Mesendoderm (in vitro differentiated cells): ENCODE measurements around the gene LRSAM1.

ENCODE experiments used
- DNase-seq: peaks from one replicate; pipeline ENCODE4 v3.0.0; 2013
- H2AK5ac ChIP-seq: 2 replicates; pipeline ENCODE4 v1.6.1; 2013; ENCODE audit warnings: low read length, inconsistent platforms
- H2BK120ac ChIP-seq: 2 replicates; pipeline ENCODE4 v1.6.1; 2013; ENCODE audit warnings: low read depth, mild to moderate bottlenecking, low read length, moderate library complexity, mixed read lengths
- H2BK15ac ChIP-seq: replicated peaks from 2 replicates; pipeline ENCODE4 v1.6.1; 2013; ENCODE audit warnings: low read depth, mild to moderate bottlenecking, moderate library complexity
- H2BK5ac ChIP-seq: 2 replicates; pipeline ENCODE4 v1.6.1; 2013; ENCODE audit warnings: low read length, inconsistent platforms
- H3K18ac ChIP-seq: 2 replicates; pipeline ENCODE4 v1.6.1; 2013; ENCODE audit warnings: mild to moderate bottlenecking, low read length, mixed read lengths
- H3K23ac ChIP-seq: one replicate; pipeline ENCODE4 v1.6.1; 2013; ENCODE audit warnings: low read length
- H3K27ac ChIP-seq: 2 replicates; pipeline ENCODE4 v1.5.1; 2013; ENCODE audit warnings: low read depth, mild to moderate bottlenecking, inconsistent platforms, low read length, moderate library complexity
- H3K27me3 ChIP-seq: 2 replicates; pipeline ENCODE4 v1.6.1; 2013; ENCODE audit warnings: low read length, control low read depth, mild to moderate bottlenecking, inconsistent platforms; ENCODE audit not compliant: insufficient read depth, poor library complexity
- H3K36me3 ChIP-seq: 2 replicates; pipeline ENCODE4 v1.6.1; 2013; ENCODE audit warnings: low read length, inconsistent platforms; ENCODE audit not compliant: control insufficient read depth, insufficient read depth
- H3K4ac ChIP-seq: one replicate; pipeline ENCODE4 v1.6.1; 2013; ENCODE audit warnings: low read depth, mild to moderate bottlenecking, low read length, moderate library complexity
- H3K4me1 ChIP-seq: 2 replicates; pipeline ENCODE4 v1.6.1; 2013; ENCODE audit warnings: low read depth, low read length, inconsistent platforms; ENCODE audit not compliant: control insufficient read depth
- H3K4me2 ChIP-seq: 2 replicates; pipeline ENCODE4 v1.6.1; 2013; ENCODE audit warnings: low read length
- H3K4me3 ChIP-seq: 2 replicates; pipeline ENCODE4 v1.5.1; 2013; ENCODE audit warnings: mild to moderate bottlenecking, low read length
- H3K56ac ChIP-seq: one replicate; pipeline ENCODE4 v1.6.1; 2013; ENCODE audit warnings: low read length
- H3K79me1 ChIP-seq: 2 replicates; pipeline ENCODE4 v1.6.1; 2013; ENCODE audit warnings: low read length, inconsistent platforms
- H3K79me2 ChIP-seq: 2 replicates; pipeline ENCODE4 v1.6.1; 2013; ENCODE audit warnings: mild to moderate bottlenecking, low read length; ENCODE audit not compliant: control insufficient read depth, insufficient read depth
- H3K9ac ChIP-seq: 2 replicates; pipeline ENCODE4 v1.6.1; 2013; ENCODE audit warnings: low read length, inconsistent platforms
- H4K5ac ChIP-seq: one replicate; pipeline ENCODE4 v1.6.1; 2013; ENCODE audit warnings: low read length
- H4K8ac ChIP-seq: one replicate; pipeline ENCODE4 v1.6.1; 2013; ENCODE audit warnings: low read depth, mild to moderate bottlenecking, control low read depth, low read length, moderate library complexity
- WGBS: extraction: QIAGEN DNeasy Blood & Tissue Kit; methylation state at CpG from one replicate; pipeline ENCODE4 v1.1.7; 2013; ENCODE audit warnings: low lambda C conversion rate, missing lambda C conversion rate; ENCODE audit not compliant: insufficient coverage; ENCODE audit errors: extremely low coverage; 5-methylcytosine and 5-hydroxymethylcytosine counted together

The LRSAM1 gene

GRCh38 chr9:127449332-127449966 is 1.9 kb upstream of the LRSAM1 start:
- H3K4me3 ChIP-seq, result peak overlapping the region; percentile 98
- H3K36me3 ChIP-seq, result peaks cover 29% of the 10 kb centered on the region
- H2BK120ac ChIP-seq, result no peak overlapping the region
- H3K56ac ChIP-seq, result peak overlapping the region; percentile 91
- peak; percentile 14 for DNase-seq
- peaks cover 3% of the 10 kb centered on the region for H3K4me1 ChIP-seq
- H4K5ac ChIP-seq, result no peak overlapping the region
- H3K9ac ChIP-seq, result peak overlapping the region; percentile 99
- H3K4me2 ChIP-seq, result peak overlapping the region; percentile 35
- H3K27me3 ChIP-seq, result no peaks in the 10 kb centered on the region
- H3K4ac ChIP-seq, result no peak overlapping the region
- peak overlapping the region; percentile 15 for H3K18ac ChIP-seq
- H2BK5ac ChIP-seq, result no peak overlapping the region
- H2BK15ac ChIP-seq, result no peak overlapping the region
- H3K23ac ChIP-seq, result no peak overlapping the region
- H3K27ac ChIP-seq, result peak overlapping the region; percentile 9
- H4K8ac ChIP-seq, result no peak overlapping the region
- no peak overlapping the region for H2AK5ac ChIP-seq
- WGBS, result no CpG with 5 or more reads among the region's 5 CpGs
- peaks cover 34% of the 10 kb centered on the region for H3K79me2 ChIP-seq
- peaks cover 9% of the 10 kb centered on the region for H3K79me1 ChIP-seq

DNA sequence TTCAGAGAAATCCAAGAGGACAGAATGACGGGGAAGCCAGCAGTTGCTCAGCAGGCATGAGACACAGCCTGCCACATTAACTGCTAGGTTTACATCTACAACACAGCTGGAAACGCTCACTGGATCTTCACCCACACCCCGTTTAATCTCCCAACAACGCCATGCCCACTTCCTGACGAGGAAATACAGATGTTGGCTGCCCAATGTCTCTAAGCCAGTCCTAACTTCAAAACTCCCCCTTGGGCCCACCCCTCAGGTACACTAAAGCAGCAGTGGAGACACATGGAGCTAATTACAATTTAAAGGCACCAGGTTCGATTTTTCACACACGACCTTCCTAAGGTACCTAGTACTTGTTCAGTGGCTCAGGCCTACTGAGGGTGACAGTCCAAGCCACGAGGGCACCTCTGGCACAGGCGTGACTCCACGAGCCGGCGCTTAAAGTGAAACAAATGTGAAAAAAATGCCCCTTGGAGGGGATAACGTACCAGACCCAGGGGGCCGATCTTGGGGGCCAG is 1.0 kb upstream of the LRSAM1 start:
- H2BK15ac ChIP-seq, result no peak overlapping the region
- H3K4me2 ChIP-seq, result peak overlapping the region; percentile 35
- peak overlapping the region; percentile 87 for H3K4ac ChIP-seq
- H3K4me1 ChIP-seq, result peaks cover 3% of the 10 kb centered on the region
- H4K5ac ChIP-seq, result no peak overlapping the region
- H3K9ac ChIP-seq, result peak overlapping the region; percentile 99
- DNase-seq, result peak; percentile 16
- peaks cover 34% of the 10 kb centered on the region for H3K79me2 ChIP-seq
- H3K36me3 ChIP-seq, result peaks cover 27% of the 10 kb centered on the region
- peak overlapping the region; percentile 43 for H3K18ac ChIP-seq
- peak overlapping the region; percentile 54 for H3K23ac ChIP-seq
- WGBS, result no CpG with 5 or more reads among the region's 14 CpGs
- peak overlapping the region; percentile 98 for H3K4me3 ChIP-seq
- H2AK5ac ChIP-seq, result no peak overlapping the region
- no peak overlapping the region for H2BK120ac ChIP-seq
- H4K8ac ChIP-seq, result no peak overlapping the region
- H3K27me3 ChIP-seq, result no peaks in the 10 kb centered on the region
- peak overlapping the region; percentile 91 for H3K56ac ChIP-seq
- peaks cover 9% of the 10 kb centered on the region for H3K79me1 ChIP-seq
- peak overlapping the region; percentile 68 for H3K27ac ChIP-seq
- peak overlapping the region; percentile 31 for H2BK5ac ChIP-seq

DNA sequence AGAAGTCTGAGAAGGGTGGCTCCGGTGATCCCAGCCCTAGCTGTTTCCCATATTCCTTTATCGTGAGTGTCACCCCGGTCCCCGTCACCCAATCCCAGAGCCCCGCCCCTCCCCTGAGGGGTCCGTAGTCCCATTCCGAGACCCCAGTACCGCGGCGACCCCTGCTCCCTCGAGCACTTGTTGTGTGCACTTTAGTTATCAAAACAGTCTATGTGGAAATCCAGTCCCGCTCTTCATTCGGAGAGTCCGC is 223 bp downstream of the LRSAM1 start:
- peak overlapping the region; percentile 91 for H3K4me3 ChIP-seq
- H3K23ac ChIP-seq, result no peak overlapping the region
- no peak overlapping the region for H2BK5ac ChIP-seq
- peak overlapping the region; percentile 94 for H3K56ac ChIP-seq
- no peaks in the 10 kb centered on the region for H3K27me3 ChIP-seq
- H2BK15ac ChIP-seq, result no peak overlapping the region
- H4K8ac ChIP-seq, result no peak overlapping the region
- peaks cover 3% of the 10 kb centered on the region for H3K4me1 ChIP-seq
- peaks cover 9% of the 10 kb centered on the region for H3K79me1 ChIP-seq
- no peak overlapping the region for H4K5ac ChIP-seq
- H3K36me3 ChIP-seq, result peaks cover 25% of the 10 kb centered on the region
- WGBS, result no CpG with 5 or more reads among the region's 14 CpGs
- no peak overlapping the region for H3K27ac ChIP-seq
- H3K9ac ChIP-seq, result peak overlapping the region; percentile 89
- no peak overlapping the region for H2AK5ac ChIP-seq
- H3K4me2 ChIP-seq, result peak overlapping the region; percentile 49
- H2BK120ac ChIP-seq, result no peak overlapping the region
- H3K18ac ChIP-seq, result peak overlapping the region; percentile 32
- H3K4ac ChIP-seq, result peak overlapping the region; percentile 84
- peaks cover 34% of the 10 kb centered on the region for H3K79me2 ChIP-seq
- DNase-seq, result no peak

DNA sequence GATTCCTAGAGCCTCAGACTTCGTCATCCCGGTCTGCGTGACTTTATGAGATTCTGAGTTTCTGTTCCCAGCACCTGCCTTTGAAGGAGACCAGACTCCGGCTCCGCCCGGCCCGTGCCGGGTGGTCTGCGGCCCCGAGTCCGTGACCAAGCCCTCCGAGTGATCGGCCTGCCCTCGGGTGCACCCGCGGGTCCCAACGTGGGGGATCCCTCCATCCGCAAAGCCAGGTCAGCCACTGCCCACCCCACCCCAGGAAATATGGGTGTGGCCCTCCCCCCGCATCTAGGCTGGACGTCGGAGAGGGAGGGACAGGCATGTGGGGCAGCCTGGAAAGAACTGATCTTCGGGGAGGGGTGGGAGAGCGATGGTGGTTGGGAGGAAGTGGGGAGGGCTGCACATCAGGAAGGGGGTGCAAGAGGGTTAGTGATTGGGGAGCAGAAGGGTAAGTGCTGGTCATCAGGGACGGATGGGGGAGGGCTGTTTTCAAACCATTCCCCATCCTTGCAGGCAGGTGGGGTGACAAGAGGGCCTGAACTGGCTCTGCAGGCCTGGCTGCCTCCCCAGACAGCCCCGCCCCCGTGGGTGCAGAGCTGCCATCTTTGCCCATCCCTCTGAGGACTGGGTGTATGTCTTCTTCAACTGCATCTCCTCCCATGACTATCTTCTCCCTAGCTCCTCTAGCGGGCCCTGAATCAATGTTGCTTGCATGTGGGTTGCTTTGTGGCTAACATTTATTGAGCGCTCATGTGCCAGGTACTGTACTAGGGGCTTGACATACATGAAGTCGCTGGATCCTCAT is 747 bp downstream of the LRSAM1 start:
- Histone ChIP-seq H3K23ac (no peak overlapping the region), H4K5ac (no peak overlapping the region), H3K79me2 (peaks cover 34% of the 10 kb centered on the region), H2BK15ac (no peak overlapping the region), H3K56ac (peak overlapping the region; percentile 94), H3K18ac (peak overlapping the region; percentile 32), H3K9ac (peak overlapping the region; percentile 89), H4K8ac (no peak overlapping the region), H3K4ac (peak overlapping the region; percentile 84), H3K4me2 (peak overlapping the region; percentile 49), H2BK120ac (no peak overlapping the region), H2BK5ac (no peak overlapping the region), H3K4me3 (peak overlapping the region; percentile 91), H3K36me3 (peaks cover 21% of the 10 kb centered on the region), H3K27me3 (no peaks in the 10 kb centered on the region), H2AK5ac (no peak overlapping the region), H3K79me1 (peaks cover 9% of the 10 kb centered on the region), H3K27ac (no peak overlapping the region), H3K4me1 (peaks cover 3% of the 10 kb centered on the region)
- WGBS, result no CpG with 5 or more reads among the region's 29 CpGs
- DNase-seq, result peak; percentile 59

DNA sequence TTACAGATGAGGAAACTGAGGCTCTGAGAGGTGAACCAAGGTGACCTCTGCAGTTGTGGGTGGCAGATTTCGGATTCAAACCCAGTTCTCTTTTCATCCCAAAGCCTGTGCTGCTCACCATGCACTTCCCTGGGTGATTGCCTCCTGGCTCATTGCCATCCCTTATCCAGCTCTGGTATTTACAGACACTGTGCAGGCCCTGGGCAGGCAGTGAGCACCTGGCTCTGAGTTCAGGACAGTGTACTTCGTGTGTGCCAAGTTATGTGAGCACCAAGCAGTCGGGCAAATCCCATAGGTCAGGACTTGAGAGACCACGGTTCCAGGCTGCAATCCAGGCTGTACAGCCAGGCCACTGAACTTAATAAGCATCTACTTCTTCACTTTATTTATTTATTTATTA is 1.4 kb downstream of the LRSAM1 start:
- Histone ChIP-seq H3K4me2 (no peak overlapping the region), H3K79me2 (peaks cover 34% of the 10 kb centered on the region), H3K23ac (no peak overlapping the region), H3K4me1 (peaks cover 3% of the 10 kb centered on the region), H4K8ac (no peak overlapping the region), H4K5ac (no peak overlapping the region), H2BK15ac (no peak overlapping the region), H3K4ac (no peak overlapping the region), H3K36me3 (peaks cover 20% of the 10 kb centered on the region), H3K18ac (no peak overlapping the region), H2BK5ac (no peak overlapping the region), H3K27ac (no peak overlapping the region), H3K56ac (peak overlapping the region; percentile 73), H3K9ac (peak overlapping the region; percentile 5), H3K4me3 (no peak overlapping the region), H2AK5ac (no peak overlapping the region), H3K27me3 (no peaks in the 10 kb centered on the region), H2BK120ac (no peak overlapping the region), H3K79me1 (peaks cover 9% of the 10 kb centered on the region)
- WGBS, result no CpG with 5 or more reads among the region's 4 CpGs
- no peak for DNase-seq
